MM.1S (cell line): ENCODE measurements around the gene RTN4RL1.

Source experiments
- CTCF ChIP-seq: fragments of 300-600 bp; sonication (generic); IDR thresholded peaks from 2 replicates; pipeline ENCODE4 v1.5.1; 2016; ENCODE audit warnings: antibody characterized with exemption, low read length, mixed read lengths
- EZH2 ChIP-seq: fragments of 300-600 bp; sonication (generic); optimal IDR thresholded peaks from 2 replicates; pipeline ENCODE3; 2017; ENCODE audit warnings: low read depth, mild to moderate bottlenecking, antibody characterized with exemption, low read length, mixed read lengths

DNA sequence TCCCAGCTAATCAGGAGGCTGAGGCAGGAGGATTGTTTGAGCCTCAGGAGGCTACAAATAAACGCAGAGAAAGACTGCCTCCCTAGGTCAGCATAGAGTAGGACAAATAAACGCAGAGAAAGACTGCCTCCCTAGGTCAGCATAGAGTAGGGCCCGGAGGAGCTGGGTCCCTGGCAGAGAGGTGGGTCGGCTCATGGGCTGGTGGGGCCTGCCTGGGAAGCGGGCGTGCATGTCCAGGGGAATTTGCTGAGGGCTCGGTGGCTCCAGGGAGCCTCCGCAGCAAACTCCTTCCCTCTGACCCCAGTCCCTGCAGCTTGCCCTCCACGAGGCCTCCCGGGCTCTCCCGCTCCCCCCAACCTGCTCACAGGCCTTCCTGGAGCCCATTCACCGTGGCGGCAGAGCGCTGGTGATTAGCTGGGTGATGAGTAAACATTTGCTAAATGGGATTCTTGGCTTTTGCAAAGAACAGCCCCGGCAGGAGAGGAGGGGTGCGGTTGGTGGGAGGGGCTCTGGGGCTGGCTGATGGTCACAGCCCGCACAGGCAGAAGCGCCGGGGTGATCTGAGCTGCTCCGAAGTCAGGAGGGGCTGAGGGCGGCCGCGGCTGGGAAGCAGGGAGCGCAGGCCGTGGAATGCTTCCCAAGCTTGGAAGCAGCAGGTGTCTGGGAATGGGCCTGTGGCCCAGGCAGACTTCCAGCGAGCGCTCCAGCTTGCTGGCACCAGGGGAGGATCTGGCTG is 93.1 kb downstream of the RTN4RL1 start:
- TF ChIP-seq CTCF (no peak), EZH2 (no peak)
